HL-60 (cell line): ENCODE results near the gene DNAJC6.

ENCODE experiments used
- DNase-seq, 2 experiments: peaks; one replicate each; pipeline ENCODE4 v3.0.0-alpha.2; 2010 to 2020; ENCODE audit warnings: low read depth in 1 of 2, low spot score in 1 of 2
- H3K27ac ChIP-seq: fragments of 250-450 bp; sonication (Bioruptor Pico); replicated peaks from 2 replicates; pipeline ENCODE4 v1.5.1; 2020; ENCODE audit warnings: mild to moderate bottlenecking, moderate library complexity
- H3K27me3 ChIP-seq: fragments of 250-450 bp; sonication (Bioruptor Pico); 2 replicates; pipeline ENCODE4 v1.5.1; 2021; ENCODE audit warnings: mild to moderate bottlenecking, moderate library complexity; ENCODE audit not compliant: insufficient read depth, poor library complexity, severe bottlenecking
- H3K4me3 ChIP-seq: replicated peaks from 2 replicates; pipeline ENCODE4 v1.5.1; 2011; ENCODE audit warnings: mild to moderate bottlenecking, control low read depth, low read length; ENCODE audit not compliant: insufficient read depth
- GABPA ChIP-seq: IDR thresholded peaks from 2 replicates; pipeline ENCODE4 v1.6.1; 2012; ENCODE audit warnings: low read depth
- POLR2AphosphoS5 ChIP-seq: IDR thresholded peaks from 2 replicates; pipeline ENCODE4 v1.6.1; 2012; ENCODE audit warnings: low read depth
- SPI1 ChIP-seq: IDR thresholded peaks from 2 replicates; pipeline ENCODE4 v1.6.1; 2012; ENCODE audit warnings: low read depth, mild to moderate bottlenecking, borderline replicate concordance
- TF ChIP-seq, protein P1 (sequence below): IDR thresholded peaks from 2 replicates; pipeline ENCODE4 v1.6.1; 2012; ENCODE audit warnings: low read depth; ENCODE audit not compliant: insufficient replicate concordance
- TF ChIP-seq, protein P2 (sequence below): IDR thresholded peaks from one replicate; pipeline ENCODE4 v1.5.1; 2011; ENCODE audit warnings: low read length, control low read depth, inconsistent platforms; ENCODE audit not compliant: insufficient read depth

Gene DNAJC6

DNA sequence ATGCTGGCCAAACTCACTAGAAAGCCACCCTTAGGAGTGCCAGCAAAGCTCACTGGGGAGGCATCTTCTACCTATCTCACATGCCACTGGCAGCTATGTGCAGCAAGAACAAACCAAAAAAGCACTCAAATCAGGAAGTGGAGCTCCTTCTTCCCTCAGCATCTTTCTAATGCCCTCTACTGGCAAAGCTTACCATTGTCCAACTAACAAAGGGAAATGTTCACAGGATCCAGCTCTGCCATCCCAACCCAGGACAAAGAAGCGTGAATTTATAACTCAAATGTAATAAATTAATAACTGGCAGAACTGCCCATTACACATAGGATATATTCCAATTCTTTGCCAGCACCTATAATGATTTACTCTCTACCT is 150.0 kb downstream of the DNAJC6 start:
- Histone ChIP-seq H3K4me3 (no peak overlapping the region), H3K27ac (no peak overlapping the region), H3K27me3 (no peaks in the 10 kb centered on the region)
- peak in 1 of 2 experiments; percentile 33 for DNase-seq
- TF ChIP-seq GABPA (no peak), POLR2AphosphoS5 (no peak), SPI1 (peak; percentile 89)
- TF ChIP-seq, protein P1, sequence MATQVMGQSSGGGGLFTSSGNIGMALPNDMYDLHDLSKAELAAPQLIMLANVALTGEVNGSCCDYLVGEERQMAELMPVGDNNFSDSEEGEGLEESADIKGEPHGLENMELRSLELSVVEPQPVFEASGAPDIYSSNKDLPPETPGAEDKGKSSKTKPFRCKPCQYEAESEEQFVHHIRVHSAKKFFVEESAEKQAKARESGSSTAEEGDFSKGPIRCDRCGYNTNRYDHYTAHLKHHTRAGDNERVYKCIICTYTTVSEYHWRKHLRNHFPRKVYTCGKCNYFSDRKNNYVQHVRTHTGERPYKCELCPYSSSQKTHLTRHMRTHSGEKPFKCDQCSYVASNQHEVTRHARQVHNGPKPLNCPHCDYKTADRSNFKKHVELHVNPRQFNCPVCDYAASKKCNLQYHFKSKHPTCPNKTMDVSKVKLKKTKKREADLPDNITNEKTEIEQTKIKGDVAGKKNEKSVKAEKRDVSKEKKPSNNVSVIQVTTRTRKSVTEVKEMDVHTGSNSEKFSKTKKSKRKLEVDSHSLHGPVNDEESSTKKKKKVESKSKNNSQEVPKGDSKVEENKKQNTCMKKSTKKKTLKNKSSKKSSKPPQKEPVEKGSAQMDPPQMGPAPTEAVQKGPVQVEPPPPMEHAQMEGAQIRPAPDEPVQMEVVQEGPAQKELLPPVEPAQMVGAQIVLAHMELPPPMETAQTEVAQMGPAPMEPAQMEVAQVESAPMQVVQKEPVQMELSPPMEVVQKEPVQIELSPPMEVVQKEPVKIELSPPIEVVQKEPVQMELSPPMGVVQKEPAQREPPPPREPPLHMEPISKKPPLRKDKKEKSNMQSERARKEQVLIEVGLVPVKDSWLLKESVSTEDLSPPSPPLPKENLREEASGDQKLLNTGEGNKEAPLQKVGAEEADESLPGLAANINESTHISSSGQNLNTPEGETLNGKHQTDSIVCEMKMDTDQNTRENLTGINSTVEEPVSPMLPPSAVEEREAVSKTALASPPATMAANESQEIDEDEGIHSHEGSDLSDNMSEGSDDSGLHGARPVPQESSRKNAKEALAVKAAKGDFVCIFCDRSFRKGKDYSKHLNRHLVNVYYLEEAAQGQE, result no peak
- TF ChIP-seq, protein P2, sequence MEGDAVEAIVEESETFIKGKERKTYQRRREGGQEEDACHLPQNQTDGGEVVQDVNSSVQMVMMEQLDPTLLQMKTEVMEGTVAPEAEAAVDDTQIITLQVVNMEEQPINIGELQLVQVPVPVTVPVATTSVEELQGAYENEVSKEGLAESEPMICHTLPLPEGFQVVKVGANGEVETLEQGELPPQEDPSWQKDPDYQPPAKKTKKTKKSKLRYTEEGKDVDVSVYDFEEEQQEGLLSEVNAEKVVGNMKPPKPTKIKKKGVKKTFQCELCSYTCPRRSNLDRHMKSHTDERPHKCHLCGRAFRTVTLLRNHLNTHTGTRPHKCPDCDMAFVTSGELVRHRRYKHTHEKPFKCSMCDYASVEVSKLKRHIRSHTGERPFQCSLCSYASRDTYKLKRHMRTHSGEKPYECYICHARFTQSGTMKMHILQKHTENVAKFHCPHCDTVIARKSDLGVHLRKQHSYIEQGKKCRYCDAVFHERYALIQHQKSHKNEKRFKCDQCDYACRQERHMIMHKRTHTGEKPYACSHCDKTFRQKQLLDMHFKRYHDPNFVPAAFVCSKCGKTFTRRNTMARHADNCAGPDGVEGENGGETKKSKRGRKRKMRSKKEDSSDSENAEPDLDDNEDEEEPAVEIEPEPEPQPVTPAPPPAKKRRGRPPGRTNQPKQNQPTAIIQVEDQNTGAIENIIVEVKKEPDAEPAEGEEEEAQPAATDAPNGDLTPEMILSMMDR, result peak; percentile 55
